Measurements from ENCODE around the gene HNMT.

GRCh38 chr2:137937246-137937645 lies 27.0 kb upstream of the HNMT start:
- TF ChIP-seq CTCF (conservative IDR thresholded peaks at IDR 0.05; ENCODE audit: low read length) (no peak), EZH2phosphoT487 (IDR thresholded peaks at IDR 0.05; ENCODE audit: borderline replicate concordance) (no peak)

All from Loucy (cell line).